ENCODE data around the gene DHRS7. TPM values are rescaled to one million over a fixed set of nuclear protein-coding genes. Genes with fewer than 3 reads are reported as not detected.

The DHRS7 gene
- total and polyA plus RNA-seq, 10 of the 15 experiments (the other 5 are each of a cell fraction or from before 2014, with no cell fraction given), result 55.0 to 99.8 (median 62.2) TPM

DNA sequence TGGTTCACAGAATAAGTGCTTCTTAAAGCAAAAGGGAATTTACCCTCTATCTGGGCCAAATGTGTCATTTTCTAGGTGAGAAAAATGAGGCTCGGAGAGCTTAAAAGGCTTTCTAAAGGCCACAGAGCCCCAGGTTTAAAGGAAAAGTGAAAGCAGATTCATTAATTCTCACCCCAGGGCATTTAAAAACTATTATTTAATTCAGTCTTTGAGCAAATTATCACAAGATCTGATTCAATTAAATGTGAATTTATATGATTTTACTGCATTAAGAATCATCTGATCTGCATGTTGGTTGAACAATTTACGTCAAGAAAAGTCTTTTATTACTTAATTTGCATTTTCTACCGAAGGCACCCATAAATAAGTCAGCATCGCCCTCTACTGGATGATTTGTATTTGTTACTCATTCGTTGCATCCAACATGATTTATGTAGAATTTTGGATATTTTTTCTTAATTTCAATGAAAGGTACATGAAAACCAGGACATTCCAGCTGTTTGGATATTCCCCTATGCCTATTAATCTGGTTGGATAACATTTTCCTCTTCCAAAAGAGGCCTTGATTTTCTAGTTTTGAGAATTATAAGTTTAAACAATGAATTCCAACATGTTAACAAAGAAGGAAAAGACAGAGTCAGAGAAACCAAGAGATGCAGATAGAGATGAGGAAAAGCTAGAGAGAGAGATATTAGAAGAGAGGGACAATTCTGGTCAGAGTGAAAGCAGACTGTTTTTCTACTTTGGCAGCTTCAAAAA lies 19.1 kb upstream of the DHRS7 start (continued):
- TF ChIP-seq ZNF592 (IDR thresholded peaks at IDR 0.05) (peak; percentile 80; the same call in 1 of the 2 replicates), RAD21 (IDR thresholded peaks at IDR 0.05; ENCODE audit: insufficient read depth, low read depth, low read length) (peak; percentile 95), WRNIP1 (IDR thresholded peaks at IDR 0.05; ENCODE audit: borderline replicate concordance, low read depth, low read length) (no peak), POU2F2 (IDR thresholded peaks at IDR 0.05; ENCODE audit: borderline replicate concordance, low read depth, low read length) (peak; percentile 53; the same call in 1 of the 3 replicates)
- TF ChIP-seq, protein P1, sequence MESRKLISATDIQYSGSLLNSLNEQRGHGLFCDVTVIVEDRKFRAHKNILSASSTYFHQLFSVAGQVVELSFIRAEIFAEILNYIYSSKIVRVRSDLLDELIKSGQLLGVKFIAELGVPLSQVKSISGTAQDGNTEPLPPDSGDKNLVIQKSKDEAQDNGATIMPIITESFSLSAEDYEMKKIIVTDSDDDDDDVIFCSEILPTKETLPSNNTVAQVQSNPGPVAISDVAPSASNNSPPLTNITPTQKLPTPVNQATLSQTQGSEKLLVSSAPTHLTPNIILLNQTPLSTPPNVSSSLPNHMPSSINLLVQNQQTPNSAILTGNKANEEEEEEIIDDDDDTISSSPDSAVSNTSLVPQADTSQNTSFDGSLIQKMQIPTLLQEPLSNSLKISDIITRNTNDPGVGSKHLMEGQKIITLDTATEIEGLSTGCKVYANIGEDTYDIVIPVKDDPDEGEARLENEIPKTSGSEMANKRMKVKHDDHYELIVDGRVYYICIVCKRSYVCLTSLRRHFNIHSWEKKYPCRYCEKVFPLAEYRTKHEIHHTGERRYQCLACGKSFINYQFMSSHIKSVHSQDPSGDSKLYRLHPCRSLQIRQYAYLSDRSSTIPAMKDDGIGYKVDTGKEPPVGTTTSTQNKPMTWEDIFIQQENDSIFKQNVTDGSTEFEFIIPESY (IDR thresholded peaks at IDR 0.05), result no peak
- TF ChIP-seq, protein P2, sequence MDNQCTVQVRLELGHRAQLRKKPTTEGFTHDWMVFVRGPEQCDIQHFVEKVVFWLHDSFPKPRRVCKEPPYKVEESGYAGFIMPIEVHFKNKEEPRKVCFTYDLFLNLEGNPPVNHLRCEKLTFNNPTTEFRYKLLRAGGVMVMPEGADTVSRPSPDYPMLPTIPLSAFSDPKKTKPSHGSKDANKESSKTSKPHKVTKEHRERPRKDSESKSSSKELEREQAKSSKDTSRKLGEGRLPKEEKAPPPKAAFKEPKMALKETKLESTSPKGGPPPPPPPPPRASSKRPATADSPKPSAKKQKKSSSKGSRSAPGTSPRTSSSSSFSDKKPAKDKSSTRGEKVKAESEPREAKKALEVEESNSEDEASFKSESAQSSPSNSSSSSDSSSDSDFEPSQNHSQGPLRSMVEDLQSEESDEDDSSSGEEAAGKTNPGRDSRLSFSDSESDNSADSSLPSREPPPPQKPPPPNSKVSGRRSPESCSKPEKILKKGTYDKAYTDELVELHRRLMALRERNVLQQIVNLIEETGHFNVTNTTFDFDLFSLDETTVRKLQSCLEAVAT (IDR thresholded peaks at IDR 0.05), result 0 out of 2 replicates have a peak, but pooled peaks have one; percentile 31

All from GM12878 (cell line).